ENCODE data around the gene SUB1.

DNA sequence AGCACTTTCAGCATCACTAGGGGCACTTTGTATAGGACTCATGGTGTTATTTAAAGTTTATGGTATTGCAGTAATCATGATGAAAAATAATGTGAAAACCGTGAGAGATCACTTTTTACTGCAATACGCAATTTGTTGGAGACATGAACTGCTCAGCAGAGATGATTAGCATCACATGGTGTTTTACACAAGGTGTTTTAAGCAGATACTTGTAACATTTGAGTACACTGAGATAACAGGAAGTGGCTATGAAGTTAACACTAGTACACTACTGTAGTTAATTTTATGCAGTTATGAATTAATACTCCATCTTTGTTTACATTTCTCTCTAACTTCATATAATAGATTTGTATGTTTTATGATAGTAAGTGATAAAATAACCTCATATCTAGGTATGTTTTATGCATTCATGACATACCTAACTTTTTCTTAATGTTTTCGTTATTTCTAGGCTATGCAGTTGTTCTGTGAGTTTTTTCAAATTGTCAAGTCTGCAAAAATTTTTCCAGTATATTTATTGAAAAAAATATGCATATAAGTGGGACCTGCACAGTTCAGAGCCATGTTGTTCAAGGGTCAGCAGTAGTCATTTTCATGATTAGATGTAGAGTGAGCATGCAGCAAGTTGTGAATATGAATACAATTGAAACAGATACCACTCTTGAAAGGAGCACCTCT, 13.0 kb downstream of the SUB1 start:
- TF ChIP-seq, protein P1, sequence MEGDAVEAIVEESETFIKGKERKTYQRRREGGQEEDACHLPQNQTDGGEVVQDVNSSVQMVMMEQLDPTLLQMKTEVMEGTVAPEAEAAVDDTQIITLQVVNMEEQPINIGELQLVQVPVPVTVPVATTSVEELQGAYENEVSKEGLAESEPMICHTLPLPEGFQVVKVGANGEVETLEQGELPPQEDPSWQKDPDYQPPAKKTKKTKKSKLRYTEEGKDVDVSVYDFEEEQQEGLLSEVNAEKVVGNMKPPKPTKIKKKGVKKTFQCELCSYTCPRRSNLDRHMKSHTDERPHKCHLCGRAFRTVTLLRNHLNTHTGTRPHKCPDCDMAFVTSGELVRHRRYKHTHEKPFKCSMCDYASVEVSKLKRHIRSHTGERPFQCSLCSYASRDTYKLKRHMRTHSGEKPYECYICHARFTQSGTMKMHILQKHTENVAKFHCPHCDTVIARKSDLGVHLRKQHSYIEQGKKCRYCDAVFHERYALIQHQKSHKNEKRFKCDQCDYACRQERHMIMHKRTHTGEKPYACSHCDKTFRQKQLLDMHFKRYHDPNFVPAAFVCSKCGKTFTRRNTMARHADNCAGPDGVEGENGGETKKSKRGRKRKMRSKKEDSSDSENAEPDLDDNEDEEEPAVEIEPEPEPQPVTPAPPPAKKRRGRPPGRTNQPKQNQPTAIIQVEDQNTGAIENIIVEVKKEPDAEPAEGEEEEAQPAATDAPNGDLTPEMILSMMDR (IDR thresholded peaks at IDR 0.05) = no peak
- no peak for TF ChIP-seq POLR2A (IDR thresholded peaks at IDR 0.05)
